ENCODE data around the gene INHBA. TPM values are rescaled to one million over a fixed set of nuclear protein-coding genes. Genes with fewer than 3 reads are reported as not detected.

The INHBA gene
- total and polyA plus RNA-seq, 2 experiments from 2014 or later = 0.94 to 1.3 TPM

- no peak for DNase-seq (ENCODE audit: low spot score)
- Mint-ChIP-seq H3K27me3 (ENCODE audit: insufficient read depth, low read depth, poor library complexity) (peaks cover 2% of the 10 kb centered on the region), H3K4me3 (no peak overlapping the region), H3K27ac (no peak overlapping the region), H3K4me1 (peaks cover 19% of the 10 kb centered on the region), H3K9me3 (peaks cover 11% of the 10 kb centered on the region; the same call in 2 of the 3 replicates), H3K36me3 (ENCODE audit: low read depth) (peaks cover 13% of the 10 kb centered on the region; the same call in 2 of the 3 replicates)
- TF ChIP-seq NANOG (IDR thresholded peaks at IDR 0.05; ENCODE audit: borderline replicate concordance) = no peak
- TF ChIP-seq, protein P1, sequence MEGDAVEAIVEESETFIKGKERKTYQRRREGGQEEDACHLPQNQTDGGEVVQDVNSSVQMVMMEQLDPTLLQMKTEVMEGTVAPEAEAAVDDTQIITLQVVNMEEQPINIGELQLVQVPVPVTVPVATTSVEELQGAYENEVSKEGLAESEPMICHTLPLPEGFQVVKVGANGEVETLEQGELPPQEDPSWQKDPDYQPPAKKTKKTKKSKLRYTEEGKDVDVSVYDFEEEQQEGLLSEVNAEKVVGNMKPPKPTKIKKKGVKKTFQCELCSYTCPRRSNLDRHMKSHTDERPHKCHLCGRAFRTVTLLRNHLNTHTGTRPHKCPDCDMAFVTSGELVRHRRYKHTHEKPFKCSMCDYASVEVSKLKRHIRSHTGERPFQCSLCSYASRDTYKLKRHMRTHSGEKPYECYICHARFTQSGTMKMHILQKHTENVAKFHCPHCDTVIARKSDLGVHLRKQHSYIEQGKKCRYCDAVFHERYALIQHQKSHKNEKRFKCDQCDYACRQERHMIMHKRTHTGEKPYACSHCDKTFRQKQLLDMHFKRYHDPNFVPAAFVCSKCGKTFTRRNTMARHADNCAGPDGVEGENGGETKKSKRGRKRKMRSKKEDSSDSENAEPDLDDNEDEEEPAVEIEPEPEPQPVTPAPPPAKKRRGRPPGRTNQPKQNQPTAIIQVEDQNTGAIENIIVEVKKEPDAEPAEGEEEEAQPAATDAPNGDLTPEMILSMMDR (conservative IDR thresholded peaks at IDR 0.05; ENCODE audit: low read depth in 2 of 2) = no peak
- no peak for TF ChIP-seq EZH2 (IDR thresholded peaks at IDR 0.05; ENCODE audit: low read depth, unreplicated experiment)
- no peak for TF ChIP-seq STAT1 (IDR thresholded peaks at IDR 0.05; ENCODE audit: unreplicated experiment)
- TF ChIP-seq ZNF114 (CRISPR knock-in tag; IDR thresholded peaks at IDR 0.05) = no peak
- TF ChIP-seq JUNB (IDR thresholded peaks at IDR 0.05; ENCODE audit: unreplicated experiment) = no peak
- no peak for TF ChIP-seq POLR2AphosphoS5 (IDR thresholded peaks at IDR 0.05; ENCODE audit: low read depth)
- no peak for TF ChIP-seq ZNF331 (CRISPR knock-in tag; IDR thresholded peaks at IDR 0.05; ENCODE audit: low read depth)
- TF ChIP-seq, protein P2, sequence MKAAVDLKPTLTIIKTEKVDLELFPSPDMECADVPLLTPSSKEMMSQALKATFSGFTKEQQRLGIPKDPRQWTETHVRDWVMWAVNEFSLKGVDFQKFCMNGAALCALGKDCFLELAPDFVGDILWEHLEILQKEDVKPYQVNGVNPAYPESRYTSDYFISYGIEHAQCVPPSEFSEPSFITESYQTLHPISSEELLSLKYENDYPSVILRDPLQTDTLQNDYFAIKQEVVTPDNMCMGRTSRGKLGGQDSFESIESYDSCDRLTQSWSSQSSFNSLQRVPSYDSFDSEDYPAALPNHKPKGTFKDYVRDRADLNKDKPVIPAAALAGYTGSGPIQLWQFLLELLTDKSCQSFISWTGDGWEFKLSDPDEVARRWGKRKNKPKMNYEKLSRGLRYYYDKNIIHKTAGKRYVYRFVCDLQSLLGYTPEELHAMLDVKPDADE (IDR thresholded peaks at IDR 0.05) = no peak
- TF ChIP-seq EZH2phosphoT487 (IDR thresholded peaks at IDR 0.05; ENCODE audit: unreplicated experiment) = no peak
- no peak for TF ChIP-seq CREB1 (CRISPR knock-in tag; IDR thresholded peaks at IDR 0.05; ENCODE audit: low read depth)
- TF ChIP-seq, protein P3, sequence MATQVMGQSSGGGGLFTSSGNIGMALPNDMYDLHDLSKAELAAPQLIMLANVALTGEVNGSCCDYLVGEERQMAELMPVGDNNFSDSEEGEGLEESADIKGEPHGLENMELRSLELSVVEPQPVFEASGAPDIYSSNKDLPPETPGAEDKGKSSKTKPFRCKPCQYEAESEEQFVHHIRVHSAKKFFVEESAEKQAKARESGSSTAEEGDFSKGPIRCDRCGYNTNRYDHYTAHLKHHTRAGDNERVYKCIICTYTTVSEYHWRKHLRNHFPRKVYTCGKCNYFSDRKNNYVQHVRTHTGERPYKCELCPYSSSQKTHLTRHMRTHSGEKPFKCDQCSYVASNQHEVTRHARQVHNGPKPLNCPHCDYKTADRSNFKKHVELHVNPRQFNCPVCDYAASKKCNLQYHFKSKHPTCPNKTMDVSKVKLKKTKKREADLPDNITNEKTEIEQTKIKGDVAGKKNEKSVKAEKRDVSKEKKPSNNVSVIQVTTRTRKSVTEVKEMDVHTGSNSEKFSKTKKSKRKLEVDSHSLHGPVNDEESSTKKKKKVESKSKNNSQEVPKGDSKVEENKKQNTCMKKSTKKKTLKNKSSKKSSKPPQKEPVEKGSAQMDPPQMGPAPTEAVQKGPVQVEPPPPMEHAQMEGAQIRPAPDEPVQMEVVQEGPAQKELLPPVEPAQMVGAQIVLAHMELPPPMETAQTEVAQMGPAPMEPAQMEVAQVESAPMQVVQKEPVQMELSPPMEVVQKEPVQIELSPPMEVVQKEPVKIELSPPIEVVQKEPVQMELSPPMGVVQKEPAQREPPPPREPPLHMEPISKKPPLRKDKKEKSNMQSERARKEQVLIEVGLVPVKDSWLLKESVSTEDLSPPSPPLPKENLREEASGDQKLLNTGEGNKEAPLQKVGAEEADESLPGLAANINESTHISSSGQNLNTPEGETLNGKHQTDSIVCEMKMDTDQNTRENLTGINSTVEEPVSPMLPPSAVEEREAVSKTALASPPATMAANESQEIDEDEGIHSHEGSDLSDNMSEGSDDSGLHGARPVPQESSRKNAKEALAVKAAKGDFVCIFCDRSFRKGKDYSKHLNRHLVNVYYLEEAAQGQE (IDR thresholded peaks at IDR 0.05; ENCODE audit: unreplicated experiment) = no peak
- TF ChIP-seq ZNF462 (CRISPR knock-in tag; IDR thresholded peaks at IDR 0.05) = no peak
- Histone ChIP-seq H3K27ac (ENCODE audit: low read depth) (no peak overlapping the region), H3K79me2 (replicated peaks; ENCODE audit: insufficient read depth) (no peaks in the 10 kb centered on the region), H3K9me2 (ENCODE audit: insufficient read depth) (peaks cover 4% of the 10 kb centered on the region), H3K4me3 (no peak overlapping the region), H3K36me3 (ENCODE audit: insufficient read depth) (no peaks in the 10 kb centered on the region), H4K20me1 (replicated peaks; ENCODE audit: insufficient read depth) (no peaks in the 10 kb centered on the region), H3K27me3 (ENCODE audit: insufficient read depth) (no peaks in the 10 kb centered on the region), H3K4me2 (no peak overlapping the region), H2AFZ (0 out of 2 replicates have a peak overlapping the region, but pooled peaks have one; percentile 38), H3F3A (replicated peaks; ENCODE audit: low read depth) (no peaks in the 10 kb centered on the region), H3K4me1 (ENCODE audit: insufficient read depth) (peaks cover 8% of the 10 kb centered on the region)
- no peak for ATAC-seq
Observed at GRCh38 chr7:41637049-41637448, 65.8 kb downstream of the INHBA start.
